GM18861 (cell line): ENCODE data around the gene SUGP1.

Source experiments
- ATAC-seq: cut with Tn5 transposase; IDR thresholded peaks from one replicate; pipeline ENCODE4 v1.9.1; 2021; ENCODE audit not compliant: unreplicated experiment

The SUGP1 gene

GRCh38 chr19:19304186-19304965, 15.9 kb downstream of the SUGP1 start:
- no peak for ATAC-seq

GRCh38 chr19:19303411-19303810, 16.9 kb downstream of the SUGP1 start:
- ATAC-seq: no peak

- ATAC-seq: no peak
Measured at GRCh38 chr19:19300613-19301012, 19.7 kb downstream of the SUGP1 start.

DNA sequence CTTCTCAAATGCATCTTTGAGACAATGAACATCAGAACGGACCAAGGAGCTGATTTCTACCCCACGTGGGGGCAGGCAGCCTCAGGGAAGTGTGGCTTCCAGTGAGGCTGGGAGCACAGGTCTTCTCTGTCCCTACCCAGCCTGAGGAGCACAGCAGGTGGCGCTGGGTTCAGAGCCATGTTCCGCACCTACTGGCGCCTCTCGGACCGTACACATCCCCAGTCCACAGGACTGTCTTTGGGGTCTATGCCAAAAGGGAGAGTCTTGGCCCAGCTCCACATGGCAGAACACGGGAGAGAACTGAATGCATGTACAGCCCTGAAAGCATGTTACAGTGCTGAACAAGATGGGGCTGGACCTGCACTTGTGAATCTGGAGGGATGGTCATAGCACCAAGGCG, 22.6 kb downstream of the SUGP1 start:
- ATAC-seq: no peak

- no peak for ATAC-seq
Measured at GRCh38 chr19:19296953-19297689, 23.2 kb downstream of the SUGP1 start.

- ATAC-seq: no peak
Measured at GRCh38 chr19:19294914-19295313, 25.4 kb downstream of the SUGP1 start.

GRCh38 chr19:19292607-19293006, 27.7 kb downstream of the SUGP1 start:
- ATAC-seq: no peak

DNA sequence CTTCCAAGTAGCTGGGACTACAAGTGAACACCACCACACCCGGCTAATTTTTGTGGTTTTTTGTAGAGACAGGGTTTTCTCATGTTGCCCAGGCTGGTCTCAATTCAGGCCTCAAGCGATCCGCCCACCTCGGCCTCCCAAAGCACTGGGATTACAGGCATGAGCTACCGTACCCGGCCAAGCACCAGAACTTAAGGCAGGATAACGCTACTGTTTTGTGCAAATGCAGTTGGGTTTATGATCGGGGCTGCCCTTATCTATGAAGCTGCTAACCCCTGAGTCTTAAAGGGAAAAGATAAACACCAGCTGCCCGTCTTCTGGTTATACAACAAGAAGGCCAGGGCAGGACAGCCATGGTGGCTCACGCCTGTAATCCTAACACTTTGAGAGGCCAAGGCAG, 34.6 kb downstream of the SUGP1 start:
- ATAC-seq: no peak

DNA sequence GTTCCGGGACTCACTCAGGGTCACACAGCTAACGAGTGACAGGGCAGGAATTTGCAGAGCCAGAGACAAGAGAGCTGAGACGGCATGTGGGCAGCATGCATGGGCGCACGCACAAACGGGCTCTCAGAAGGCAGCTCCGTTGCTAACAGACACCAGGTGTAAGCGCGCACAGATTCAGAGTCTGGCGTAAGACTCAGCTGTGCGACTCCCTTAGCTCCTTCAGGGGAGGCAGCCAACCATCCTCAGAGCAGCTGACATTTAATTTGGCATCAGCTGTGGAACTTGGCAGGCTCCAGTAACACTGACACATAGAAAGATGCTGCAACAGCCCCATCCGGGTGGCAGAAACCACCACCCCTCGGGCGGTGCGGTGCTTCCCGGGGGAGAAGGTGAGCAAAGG, 39.7 kb downstream of the SUGP1 start:
- no peak for ATAC-seq

- ATAC-seq: no peak
Measured at GRCh38 chr19:19279853-19280252, 40.5 kb downstream of the SUGP1 start.

DNA sequence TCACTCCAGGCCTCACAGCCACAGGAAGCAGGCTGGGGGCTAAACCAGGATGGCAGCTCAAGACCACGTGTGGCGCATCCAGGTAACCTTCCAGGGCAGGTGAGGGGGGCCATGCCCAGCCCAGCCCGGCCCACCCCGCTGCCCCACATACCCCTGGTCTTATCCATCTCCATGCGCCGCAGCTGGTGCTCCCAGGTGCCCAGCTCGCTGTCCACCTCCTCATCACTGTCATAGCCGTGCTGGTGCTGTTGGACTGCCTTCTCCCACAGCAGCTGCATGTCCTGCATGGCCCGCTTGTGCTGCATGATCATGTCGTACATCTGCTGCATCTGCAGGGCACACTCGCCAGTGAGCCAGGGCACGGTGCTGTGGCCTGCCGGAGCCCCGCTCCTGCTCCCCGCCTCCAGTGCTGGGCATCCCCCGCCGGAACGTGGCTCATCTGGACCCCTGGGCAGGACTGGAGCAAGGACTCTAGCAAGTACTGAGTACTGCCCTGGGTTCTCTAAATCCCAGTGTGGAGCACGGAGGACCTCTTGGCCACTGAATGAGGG, 41.2 kb downstream of the SUGP1 start:
- no peak for ATAC-seq

DNA sequence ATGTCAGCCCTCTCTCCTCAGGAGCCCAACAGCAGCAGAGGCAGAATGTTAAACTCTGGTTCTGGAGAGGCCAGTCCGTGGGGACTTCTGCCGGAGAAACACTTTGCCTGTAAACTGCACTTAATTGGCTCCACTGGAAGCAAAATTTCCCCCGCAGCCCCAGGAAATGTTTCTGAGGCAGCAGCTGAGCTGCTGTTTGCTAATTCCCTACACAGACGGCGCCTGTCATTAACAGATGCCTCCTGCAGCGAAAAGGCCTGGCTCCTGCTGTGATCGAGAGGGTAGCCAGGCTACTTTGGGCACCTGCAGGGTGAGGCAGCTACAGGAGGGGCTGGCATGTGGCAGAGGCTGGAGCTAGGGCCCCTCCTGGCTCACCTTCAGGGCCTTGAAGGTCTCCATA, 42.0 kb downstream of the SUGP1 start:
- ATAC-seq: no peak

GRCh38 chr19:19276851-19277250, 43.5 kb downstream of the SUGP1 start:
- no peak for ATAC-seq

GRCh38 chr19:19276386-19276785, 43.9 kb downstream of the SUGP1 start:
- ATAC-seq: no peak

GRCh38 chr19:19274716-19275565, 45.4 kb downstream of the SUGP1 start:
- no peak for ATAC-seq

DNA sequence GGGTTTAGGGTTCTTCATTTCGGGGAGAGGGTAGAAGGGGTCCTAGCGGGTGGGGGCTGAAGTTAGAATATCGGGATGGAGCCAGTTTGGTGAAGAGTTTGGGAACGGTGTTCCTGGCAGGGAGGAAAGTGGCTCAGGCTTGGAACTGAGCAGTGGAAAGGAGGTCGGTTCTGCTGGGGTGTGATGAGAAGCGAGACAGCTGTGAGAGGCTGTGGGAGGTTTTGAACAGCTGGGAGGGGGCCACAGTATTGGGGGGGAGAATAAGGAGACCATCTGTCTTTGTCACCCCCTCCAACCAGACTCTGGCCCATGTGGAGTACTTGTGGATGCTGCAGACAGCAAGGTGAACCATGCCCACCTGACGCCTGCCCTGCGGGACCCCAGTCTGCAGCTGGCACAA, 46.2 kb downstream of the SUGP1 start:
- no peak for ATAC-seq

GRCh38 chr19:19271828-19272599, 48.3 kb downstream of the SUGP1 start:
- ATAC-seq: no peak

GRCh38 chr19:19270749-19271571, 49.3 kb downstream of the SUGP1 start:
- ATAC-seq: no peak

- ATAC-seq: no peak
Measured at GRCh38 chr19:19269952-19270694, 50.2 kb downstream of the SUGP1 start.
